ENCODE results near the gene TMEM107.

Gene TMEM107

DNA sequence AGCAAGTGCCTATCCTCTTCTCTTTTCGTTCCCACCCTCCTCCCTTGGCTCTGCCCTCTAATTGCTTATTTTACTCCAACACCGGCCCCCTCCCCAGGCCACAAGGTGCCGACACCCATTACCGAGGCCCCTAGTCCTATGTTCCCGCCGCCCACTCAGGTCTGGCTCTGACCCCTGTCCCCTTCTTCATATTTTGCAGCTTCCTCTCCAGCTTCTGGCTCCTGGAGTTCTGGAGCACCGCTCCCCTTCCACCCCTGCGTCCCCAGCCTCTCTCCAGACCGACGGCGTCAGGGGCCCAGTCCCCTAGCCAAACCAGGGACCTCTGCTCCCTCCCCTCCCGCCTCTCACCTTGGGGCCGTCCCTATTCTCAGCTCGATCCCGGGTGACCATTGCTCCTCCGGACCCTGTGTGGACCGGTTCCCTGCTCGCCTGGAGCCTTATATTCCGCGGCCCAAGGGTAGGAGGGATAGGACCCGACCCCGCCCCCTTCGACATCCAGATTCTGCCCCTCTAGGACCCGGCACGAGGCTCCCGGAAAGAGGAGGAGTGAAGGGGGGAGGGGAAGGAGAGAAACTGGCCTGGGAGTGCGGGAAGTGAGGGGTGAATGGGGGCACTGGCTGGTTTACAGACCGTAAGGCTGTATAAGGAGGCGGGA is 52.4 kb downstream of the TMEM107 start, which contains the start of gene HES7 (continued):
- TF ChIP-seq, protein P1, sequence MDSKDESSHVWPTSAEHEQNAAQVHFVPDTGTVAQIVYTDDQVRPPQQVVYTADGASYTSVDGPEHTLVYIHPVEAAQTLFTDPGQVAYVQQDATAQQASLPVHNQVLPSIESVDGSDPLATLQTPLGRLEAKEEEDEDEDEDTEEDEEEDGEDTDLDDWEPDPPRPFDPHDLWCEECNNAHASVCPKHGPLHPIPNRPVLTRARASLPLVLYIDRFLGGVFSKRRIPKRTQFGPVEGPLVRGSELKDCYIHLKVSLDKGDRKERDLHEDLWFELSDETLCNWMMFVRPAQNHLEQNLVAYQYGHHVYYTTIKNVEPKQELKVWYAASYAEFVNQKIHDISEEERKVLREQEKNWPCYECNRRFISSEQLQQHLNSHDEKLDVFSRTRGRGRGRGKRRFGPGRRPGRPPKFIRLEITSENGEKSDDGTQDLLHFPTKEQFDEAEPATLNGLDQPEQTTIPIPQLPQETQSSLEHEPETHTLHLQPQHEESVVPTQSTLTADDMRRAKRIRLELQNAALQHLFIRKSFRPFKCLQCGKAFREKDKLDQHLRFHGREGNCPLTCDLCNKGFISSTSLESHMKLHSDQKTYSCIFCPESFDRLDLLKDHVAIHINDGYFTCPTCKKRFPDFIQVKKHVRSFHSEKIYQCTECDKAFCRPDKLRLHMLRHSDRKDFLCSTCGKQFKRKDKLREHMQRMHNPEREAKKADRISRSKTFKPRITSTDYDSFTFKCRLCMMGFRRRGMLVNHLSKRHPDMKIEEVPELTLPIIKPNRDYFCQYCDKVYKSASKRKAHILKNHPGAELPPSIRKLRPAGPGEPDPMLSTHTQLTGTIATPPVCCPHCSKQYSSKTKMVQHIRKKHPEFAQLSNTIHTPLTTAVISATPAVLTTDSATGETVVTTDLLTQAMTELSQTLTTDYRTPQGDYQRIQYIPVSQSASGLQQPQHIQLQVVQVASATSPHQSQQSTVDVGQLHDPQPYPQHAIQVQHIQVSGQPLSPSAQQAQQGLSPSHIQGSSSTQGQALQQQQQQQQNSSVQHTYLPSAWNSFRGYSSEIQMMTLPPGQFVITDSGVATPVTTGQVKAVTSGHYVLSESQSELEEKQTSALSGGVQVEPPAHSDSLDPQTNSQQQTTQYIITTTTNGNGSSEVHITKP (tag by site-specific recombination; IDR thresholded peaks at IDR 0.05), result peak; percentile 71; the same call in 1 of the 2 replicates
- TF ChIP-seq ZBTB7A (tag by site-specific recombination; IDR thresholded peaks at IDR 0.05; ENCODE audit: low read depth), result 0 out of 2 replicates have a peak, but pooled peaks have one; percentile 9

DNA sequence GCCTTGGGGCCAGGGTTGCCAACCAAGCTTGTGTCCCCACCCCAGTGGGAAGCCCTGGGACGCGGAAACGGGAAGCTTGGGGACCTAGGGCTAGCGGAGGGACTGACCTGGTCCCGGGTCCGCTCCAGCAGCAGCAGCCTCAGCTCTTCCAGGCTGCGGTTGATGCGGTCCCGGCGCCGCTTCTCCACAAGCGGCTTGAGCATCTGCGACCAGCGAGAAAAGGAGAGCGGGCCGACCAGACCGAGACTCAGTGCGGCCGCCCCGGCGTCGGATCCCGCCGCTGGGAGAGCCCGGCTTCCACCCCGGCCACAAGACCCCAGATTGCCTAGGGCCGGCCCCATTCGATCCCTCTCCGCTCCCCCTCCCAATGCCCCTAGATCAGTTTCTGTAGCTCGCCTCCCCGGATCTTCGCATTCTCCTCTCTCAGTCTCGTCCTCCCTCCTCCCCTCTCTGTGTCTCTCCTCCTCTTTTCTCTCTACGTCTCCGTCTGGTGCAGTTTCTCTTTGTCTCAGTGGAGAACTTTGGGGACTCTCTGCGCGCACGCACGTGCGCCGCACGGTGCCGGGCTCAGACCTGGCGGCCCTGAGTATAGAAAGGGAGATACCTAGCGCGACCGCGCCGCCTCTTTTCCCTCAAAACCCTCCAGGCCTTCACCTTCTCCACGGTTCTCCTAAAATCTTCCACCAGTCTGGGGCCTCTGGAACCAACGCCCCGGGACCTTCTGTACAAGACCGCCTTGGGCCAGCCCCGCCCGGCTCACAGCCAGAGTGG is 53.1 kb downstream of the TMEM107 start:
- Histone ChIP-seq H3K4me1 (ENCODE audit: control insufficient read depth, insufficient read depth, low read length) (peaks cover 14% of the 10 kb centered on the region), H3K36me3 (ENCODE audit: control insufficient read depth in 2 of 2, insufficient read depth in 1 of 2, low read length in 2 of 2) (no peaks in the 10 kb centered on the region), H3K4me3 (ENCODE audit: low read depth, low read length) (peak overlapping the region; percentile 70), H3K27ac (ENCODE audit: extremely low read depth, low read depth, low read length) (peak overlapping the region; percentile 21; the same call in 1 of the 2 replicates), H3K9me3 (ENCODE audit: control insufficient read depth, insufficient read depth, low read depth, low read length) (no peaks in the 10 kb centered on the region)
- CTCF ChIA-PET, result interaction anchor here (0.7 to 4.1 kb wide), 10 partner anchors 10 to 101 kb away, joined by 3 to 33 read pairs (median 6); no protein-coding TSS in a partner anchor
- POLR2A ChIA-PET, result interaction anchor here (0.6 to 3.5 kb wide), 9 partner anchors 16 to 760 kb away, joined by 4 to 27 read pairs (median 5); partner anchors contain the start of genes BORCS6 and CTC1
- TF ChIP-seq ZNF791 (tag by site-specific recombination; IDR thresholded peaks at IDR 0.05) (no peak), ZNF24 (tag by site-specific recombination; IDR thresholded peaks at IDR 0.05) (peak; percentile 19; the same call in 1 of the 2 replicates), ZNF76 (tag by site-specific recombination; IDR thresholded peaks at IDR 0.05; ENCODE audit: borderline replicate concordance, low read depth) (0 out of 2 replicates have a peak, but pooled peaks have one; percentile 11), ZEB2 (tag by site-specific recombination; IDR thresholded peaks at IDR 0.05) (no peak), ZNF394 (tag by site-specific recombination; IDR thresholded peaks at IDR 0.05; ENCODE audit: borderline replicate concordance) (peak; percentile 61; the same call in 1 of the 2 replicates), ZNF138 (tag by site-specific recombination; IDR thresholded peaks at IDR 0.05; ENCODE audit: borderline replicate concordance) (no peak), ZBTB48 (tag by site-specific recombination; IDR thresholded peaks at IDR 0.05) (0 out of 2 replicates have a peak, but pooled peaks have one; percentile 9), ZNF600 (tag by site-specific recombination; IDR thresholded peaks at IDR 0.05) (0 out of 2 replicates have a peak, but pooled peaks have one; percentile 34), SP7 (tag by site-specific recombination; IDR thresholded peaks at IDR 0.05) (no peak; the same call in 1 of the 2 replicates), IKZF3 (tag by site-specific recombination; IDR thresholded peaks at IDR 0.05) (peak; percentile 4; the same call in 1 of the 2 replicates), ZNF341 (tag by site-specific recombination; IDR thresholded peaks at IDR 0.05; ENCODE audit: low read depth) (peak; percentile 76), ZBTB20 (tag by site-specific recombination; IDR thresholded peaks at IDR 0.05) (peak; percentile 54), ZNF366 (tag by site-specific recombination; conservative IDR thresholded peaks at IDR 0.05) (peak; percentile 71), PRDM1 (tag by site-specific recombination; IDR thresholded peaks at IDR 0.05) (peak; percentile 77), HOXD13 (CRISPR knock-in tag; IDR thresholded peaks at IDR 0.05; ENCODE audit: borderline replicate concordance) (peak; percentile 17; the same call in 1 of the 2 replicates)
- TF ChIP-seq, protein P2, sequence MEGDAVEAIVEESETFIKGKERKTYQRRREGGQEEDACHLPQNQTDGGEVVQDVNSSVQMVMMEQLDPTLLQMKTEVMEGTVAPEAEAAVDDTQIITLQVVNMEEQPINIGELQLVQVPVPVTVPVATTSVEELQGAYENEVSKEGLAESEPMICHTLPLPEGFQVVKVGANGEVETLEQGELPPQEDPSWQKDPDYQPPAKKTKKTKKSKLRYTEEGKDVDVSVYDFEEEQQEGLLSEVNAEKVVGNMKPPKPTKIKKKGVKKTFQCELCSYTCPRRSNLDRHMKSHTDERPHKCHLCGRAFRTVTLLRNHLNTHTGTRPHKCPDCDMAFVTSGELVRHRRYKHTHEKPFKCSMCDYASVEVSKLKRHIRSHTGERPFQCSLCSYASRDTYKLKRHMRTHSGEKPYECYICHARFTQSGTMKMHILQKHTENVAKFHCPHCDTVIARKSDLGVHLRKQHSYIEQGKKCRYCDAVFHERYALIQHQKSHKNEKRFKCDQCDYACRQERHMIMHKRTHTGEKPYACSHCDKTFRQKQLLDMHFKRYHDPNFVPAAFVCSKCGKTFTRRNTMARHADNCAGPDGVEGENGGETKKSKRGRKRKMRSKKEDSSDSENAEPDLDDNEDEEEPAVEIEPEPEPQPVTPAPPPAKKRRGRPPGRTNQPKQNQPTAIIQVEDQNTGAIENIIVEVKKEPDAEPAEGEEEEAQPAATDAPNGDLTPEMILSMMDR (tag by site-specific recombination; IDR thresholded peaks at IDR 0.05), result 0 out of 2 replicates have a peak, but pooled peaks have one; percentile 22
- TF ChIP-seq, protein P3, sequence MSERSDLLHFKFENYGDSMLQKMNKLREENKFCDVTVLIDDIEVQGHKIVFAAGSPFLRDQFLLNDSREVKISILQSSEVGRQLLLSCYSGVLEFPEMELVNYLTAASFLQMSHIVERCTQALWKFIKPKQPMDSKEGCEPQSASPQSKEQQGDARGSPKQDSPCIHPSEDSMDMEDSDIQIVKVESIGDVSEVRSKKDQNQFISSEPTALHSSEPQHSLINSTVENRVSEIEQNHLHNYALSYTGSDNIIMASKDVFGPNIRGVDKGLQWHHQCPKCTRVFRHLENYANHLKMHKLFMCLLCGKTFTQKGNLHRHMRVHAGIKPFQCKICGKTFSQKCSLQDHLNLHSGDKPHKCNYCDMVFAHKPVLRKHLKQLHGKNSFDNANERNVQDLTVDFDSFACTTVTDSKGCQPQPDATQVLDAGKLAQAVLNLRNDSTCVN (tag by site-specific recombination; optimal IDR thresholded peaks at IDR 0.05), result peak; percentile 67
- TF ChIP-seq, protein P4, sequence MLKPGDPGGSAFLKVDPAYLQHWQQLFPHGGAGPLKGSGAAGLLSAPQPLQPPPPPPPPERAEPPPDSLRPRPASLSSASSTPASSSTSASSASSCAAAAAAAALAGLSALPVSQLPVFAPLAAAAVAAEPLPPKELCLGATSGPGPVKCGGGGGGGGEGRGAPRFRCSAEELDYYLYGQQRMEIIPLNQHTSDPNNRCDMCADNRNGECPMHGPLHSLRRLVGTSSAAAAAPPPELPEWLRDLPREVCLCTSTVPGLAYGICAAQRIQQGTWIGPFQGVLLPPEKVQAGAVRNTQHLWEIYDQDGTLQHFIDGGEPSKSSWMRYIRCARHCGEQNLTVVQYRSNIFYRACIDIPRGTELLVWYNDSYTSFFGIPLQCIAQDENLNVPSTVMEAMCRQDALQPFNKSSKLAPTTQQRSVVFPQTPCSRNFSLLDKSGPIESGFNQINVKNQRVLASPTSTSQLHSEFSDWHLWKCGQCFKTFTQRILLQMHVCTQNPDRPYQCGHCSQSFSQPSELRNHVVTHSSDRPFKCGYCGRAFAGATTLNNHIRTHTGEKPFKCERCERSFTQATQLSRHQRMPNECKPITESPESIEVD (tag by site-specific recombination; IDR thresholded peaks at IDR 0.05), result no peak
- TF ChIP-seq, protein P5, sequence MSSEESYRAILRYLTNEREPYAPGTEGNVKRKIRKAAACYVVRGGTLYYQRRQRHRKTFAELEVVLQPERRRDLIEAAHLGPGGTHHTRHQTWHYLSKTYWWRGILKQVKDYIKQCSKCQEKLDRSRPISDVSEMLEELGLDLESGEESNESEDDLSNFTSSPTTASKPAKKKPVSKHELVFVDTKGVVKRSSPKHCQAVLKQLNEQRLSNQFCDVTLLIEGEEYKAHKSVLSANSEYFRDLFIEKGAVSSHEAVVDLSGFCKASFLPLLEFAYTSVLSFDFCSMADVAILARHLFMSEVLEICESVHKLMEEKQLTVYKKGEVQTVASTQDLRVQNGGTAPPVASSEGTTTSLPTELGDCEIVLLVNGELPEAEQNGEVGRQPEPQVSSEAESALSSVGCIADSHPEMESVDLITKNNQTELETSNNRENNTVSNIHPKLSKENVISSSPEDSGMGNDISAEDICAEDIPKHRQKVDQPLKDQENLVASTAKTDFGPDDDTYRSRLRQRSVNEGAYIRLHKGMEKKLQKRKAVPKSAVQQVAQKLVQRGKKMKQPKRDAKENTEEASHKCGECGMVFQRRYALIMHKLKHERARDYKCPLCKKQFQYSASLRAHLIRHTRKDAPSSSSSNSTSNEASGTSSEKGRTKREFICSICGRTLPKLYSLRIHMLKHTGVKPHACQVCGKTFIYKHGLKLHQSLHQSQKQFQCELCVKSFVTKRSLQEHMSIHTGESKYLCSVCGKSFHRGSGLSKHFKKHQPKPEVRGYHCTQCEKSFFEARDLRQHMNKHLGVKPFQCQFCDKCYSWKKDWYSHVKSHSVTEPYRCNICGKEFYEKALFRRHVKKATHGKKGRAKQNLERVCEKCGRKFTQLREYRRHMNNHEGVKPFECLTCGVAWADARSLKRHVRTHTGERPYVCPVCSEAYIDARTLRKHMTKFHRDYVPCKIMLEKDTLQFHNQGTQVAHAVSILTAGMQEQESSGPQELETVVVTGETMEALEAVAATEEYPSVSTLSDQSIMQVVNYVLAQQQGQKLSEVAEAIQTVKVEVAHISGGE (tag by site-specific recombination; conservative IDR thresholded peaks at IDR 0.05; ENCODE audit: low read depth), result peak; percentile 21; the same call in 1 of the 2 replicates
